ENCODE data around the gene L1CAM. TPM values are rescaled to one million over a fixed set of nuclear protein-coding genes. Genes with fewer than 3 reads are reported as not detected.
A peak's percentile ranks its signal among the peaks of the same experiment; 100 is the strongest.

The L1CAM gene
- total and polyA plus RNA-seq, 4 donors: 0.28 to 0.59 (median 0.39) TPM; not detected in 1

- Histone ChIP-seq H3K27me3 (ENCODE audit: control insufficient read depth in 4 of 4, insufficient read depth in 4 of 4, low read length in 3 of 4) (no peaks in the 10 kb centered on the region), H3K27ac (ENCODE audit: low read depth in 1 of 2, low read length in 2 of 2) (no peak within 1 kb of the TSS), H3K9ac (ENCODE audit: low read depth in 1 of 2, low read length in 2 of 2) (peak within 1 kb of the TSS; percentile 13 to 75), H3K4me3 (ENCODE audit: low read depth in 1 of 3, low read length in 3 of 3) (peak within 1 kb of the TSS; percentile 81 to 90 (median 90)), H3K36me3 (ENCODE audit: control insufficient read depth in 4 of 4, insufficient read depth in 3 of 4, low read depth in 1 of 4, low read length in 3 of 4) (peaks cover 0 to 15% (median 1%) of the 10 kb centered on the region in 4 donors), H3K4me1 (ENCODE audit: control insufficient read depth in 4 of 4, insufficient read depth in 4 of 4, low read length in 3 of 4) (peaks cover 0 to 14% (median 9%) of the 10 kb centered on the region in 4 donors), H3K9me3 (ENCODE audit: control insufficient read depth in 4 of 4, low read length in 3 of 4) (no peaks in the 10 kb centered on the region)
- DNase-seq (ENCODE audit: low spot score): peak; percentile 72
- TF ChIP-seq CTCF (IDR thresholded peaks at IDR 0.05; ENCODE audit: low read depth, low read length, missing input control) (no peak), RAD21 (IDR thresholded peaks at IDR 0.05) (no peak), NR2F2 (IDR thresholded peaks at IDR 0.05) (no peak), FOXA2 (IDR thresholded peaks at IDR 0.05) (no peak), JUND (IDR thresholded peaks at IDR 0.05) (no peak), REST (IDR thresholded peaks at IDR 0.05) (no peak), RXRA (IDR thresholded peaks at IDR 0.05) (no peak), MAX (IDR thresholded peaks at IDR 0.05) (no peak), SP1 (IDR thresholded peaks at IDR 0.05) (no peak), YY1 (IDR thresholded peaks at IDR 0.05) (no peak), HNF4A (conservative IDR thresholded peaks at IDR 0.05) (no peak), EGR1 (IDR thresholded peaks at IDR 0.05; ENCODE audit: low read depth in 2 of 2) (no peak), HNF4G (IDR thresholded peaks at IDR 0.05) (no peak), FOXA1 (IDR thresholded peaks at IDR 0.05) (no peak), TAF1 (conservative IDR thresholded peaks at IDR 0.05) (no peak), GABPA (IDR thresholded peaks at IDR 0.05 in 1 of 2, conservative IDR thresholded peaks at IDR 0.05 in 1 of 2) (no peak), ZBTB33 (IDR thresholded peaks at IDR 0.05) (no peak)
- WGBS: under 1% methylated on average over 78 of the region's 87 CpGs
These were observed 48.9 kb upstream of the L1CAM start, which contains the start of gene NAA10 for GRCh38 chrX:153934762-153935325. Gene NAA10, minus strand, starts transcription at chrX:153935037. Its CDS starts 133 bp downstream, at chrX:153934904.
